ENCODE measurements around the gene PIP4K2A. TPM values are rescaled to one million over a fixed set of nuclear protein-coding genes. Genes with fewer than 3 reads are reported as not detected.

PIP4K2A gene
- total RNA-seq, 1 donor from 2014 or later, result 37.6 TPM

DNA sequence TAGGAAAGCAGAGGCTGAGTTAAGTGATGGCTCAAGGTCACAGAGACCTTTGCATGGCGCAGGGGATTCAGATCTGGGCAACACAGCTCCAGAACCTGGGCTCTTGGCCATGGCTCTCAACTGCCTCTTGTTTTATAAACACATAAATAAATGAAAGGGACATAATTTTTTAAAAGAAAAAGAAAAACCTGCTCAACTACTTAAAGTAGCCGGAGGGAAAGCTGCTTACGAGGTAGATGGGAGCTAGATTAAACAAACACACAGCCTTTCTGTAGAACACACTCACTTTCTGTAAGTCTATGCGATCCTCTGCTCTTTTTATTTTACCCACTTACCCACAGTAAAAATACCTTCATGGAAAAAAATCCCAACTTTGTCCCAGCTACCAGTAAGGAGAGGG lies 81.3 kb downstream of the PIP4K2A start:
- H3K36me3 Mint-ChIP-seq, result peaks cover 3% of the 10 kb centered on the region
- no peaks in the 10 kb centered on the region for H3K27me3 Mint-ChIP-seq (ENCODE audit: low read depth)
- H3K4me3 Mint-ChIP-seq, result peak overlapping the region; percentile 11
- TF ChIP-seq, protein P1, sequence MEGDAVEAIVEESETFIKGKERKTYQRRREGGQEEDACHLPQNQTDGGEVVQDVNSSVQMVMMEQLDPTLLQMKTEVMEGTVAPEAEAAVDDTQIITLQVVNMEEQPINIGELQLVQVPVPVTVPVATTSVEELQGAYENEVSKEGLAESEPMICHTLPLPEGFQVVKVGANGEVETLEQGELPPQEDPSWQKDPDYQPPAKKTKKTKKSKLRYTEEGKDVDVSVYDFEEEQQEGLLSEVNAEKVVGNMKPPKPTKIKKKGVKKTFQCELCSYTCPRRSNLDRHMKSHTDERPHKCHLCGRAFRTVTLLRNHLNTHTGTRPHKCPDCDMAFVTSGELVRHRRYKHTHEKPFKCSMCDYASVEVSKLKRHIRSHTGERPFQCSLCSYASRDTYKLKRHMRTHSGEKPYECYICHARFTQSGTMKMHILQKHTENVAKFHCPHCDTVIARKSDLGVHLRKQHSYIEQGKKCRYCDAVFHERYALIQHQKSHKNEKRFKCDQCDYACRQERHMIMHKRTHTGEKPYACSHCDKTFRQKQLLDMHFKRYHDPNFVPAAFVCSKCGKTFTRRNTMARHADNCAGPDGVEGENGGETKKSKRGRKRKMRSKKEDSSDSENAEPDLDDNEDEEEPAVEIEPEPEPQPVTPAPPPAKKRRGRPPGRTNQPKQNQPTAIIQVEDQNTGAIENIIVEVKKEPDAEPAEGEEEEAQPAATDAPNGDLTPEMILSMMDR (IDR thresholded peaks at IDR 0.05; ENCODE audit: unreplicated experiment), result no peak
- peaks cover 66% of the 10 kb centered on the region for H3K4me1 Mint-ChIP-seq
- H3K27ac Mint-ChIP-seq, result peak overlapping the region; percentile 86
- H3K9me3 Mint-ChIP-seq, result no peaks in the 10 kb centered on the region
- DNase-seq (ENCODE audit: low spot score in 2 of 2, unreplicated experiment in 2 of 2), result no peak

DNA sequence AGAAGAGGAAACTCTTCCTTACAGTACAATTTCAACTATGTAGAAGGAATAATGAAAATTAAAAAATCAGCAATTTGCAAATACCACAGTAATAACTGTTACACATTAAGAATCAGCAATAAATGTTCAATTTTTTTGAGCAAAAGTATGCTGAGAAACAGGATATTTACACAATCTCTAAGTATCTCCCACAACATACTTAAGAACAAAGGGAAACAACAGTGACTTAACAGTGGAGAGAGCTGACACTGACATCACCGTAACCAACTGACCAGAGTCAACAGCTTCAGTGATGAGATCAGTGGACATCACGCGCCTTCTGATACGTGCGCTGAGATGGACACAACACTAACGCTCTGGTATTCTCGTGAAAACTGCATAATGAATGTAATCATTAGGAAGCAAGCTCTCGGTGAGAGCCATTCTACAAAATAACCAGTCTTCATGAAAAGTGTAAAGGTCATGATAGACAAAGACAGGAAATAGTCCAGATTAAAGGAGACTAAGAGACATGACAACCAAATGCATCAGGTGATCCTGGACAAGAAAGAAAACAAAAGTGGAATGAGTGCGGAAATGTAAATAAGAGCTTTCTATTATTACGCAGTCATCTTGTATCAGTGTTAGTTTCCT lies 82.6 kb downstream of the PIP4K2A start:
- DNase-seq (ENCODE audit: low spot score in 2 of 2, unreplicated experiment in 2 of 2), result no peak
- H3K4me3 Mint-ChIP-seq, result no peak overlapping the region
- H3K27ac Mint-ChIP-seq, result peak overlapping the region; percentile 74
- H3K9me3 Mint-ChIP-seq, result no peaks in the 10 kb centered on the region
- H3K4me1 Mint-ChIP-seq, result peaks cover 78% of the 10 kb centered on the region
- no peaks in the 10 kb centered on the region for H3K27me3 Mint-ChIP-seq (ENCODE audit: low read depth)
- TF ChIP-seq, protein P1 (IDR thresholded peaks at IDR 0.05; ENCODE audit: unreplicated experiment), result no peak
- peaks cover 3% of the 10 kb centered on the region for H3K36me3 Mint-ChIP-seq

DNA sequence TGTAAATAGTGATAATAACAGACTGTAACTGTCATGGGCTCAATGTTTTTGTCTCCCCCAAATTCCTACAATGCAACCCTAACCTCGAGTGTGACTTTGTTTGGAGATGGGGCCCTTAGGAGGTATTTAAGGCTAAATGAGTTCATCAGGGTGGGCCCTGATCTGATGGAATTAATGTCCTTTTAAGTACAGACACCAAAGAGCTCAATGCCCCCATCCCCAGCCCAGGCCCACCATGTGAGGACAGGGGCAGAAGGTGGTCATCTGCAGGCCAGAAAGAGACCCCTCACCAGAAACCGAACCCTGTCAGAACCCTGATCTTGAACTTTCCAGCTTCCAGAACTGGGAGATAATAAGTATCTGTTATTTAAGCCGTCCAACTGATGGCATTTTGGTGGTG lies 83.2 kb downstream of the PIP4K2A start:
- TF ChIP-seq, protein P1 (IDR thresholded peaks at IDR 0.05; ENCODE audit: unreplicated experiment), result no peak
- H3K36me3 Mint-ChIP-seq, result peaks cover 1% of the 10 kb centered on the region
- H3K4me1 Mint-ChIP-seq, result peaks cover 82% of the 10 kb centered on the region
- DNase-seq (ENCODE audit: low spot score in 2 of 2, unreplicated experiment in 2 of 2), result no peak
- H3K4me3 Mint-ChIP-seq, result no peak overlapping the region
- H3K27ac Mint-ChIP-seq, result peak overlapping the region; percentile 22
- H3K27me3 Mint-ChIP-seq (ENCODE audit: low read depth), result no peaks in the 10 kb centered on the region
- H3K9me3 Mint-ChIP-seq, result no peaks in the 10 kb centered on the region

DNA sequence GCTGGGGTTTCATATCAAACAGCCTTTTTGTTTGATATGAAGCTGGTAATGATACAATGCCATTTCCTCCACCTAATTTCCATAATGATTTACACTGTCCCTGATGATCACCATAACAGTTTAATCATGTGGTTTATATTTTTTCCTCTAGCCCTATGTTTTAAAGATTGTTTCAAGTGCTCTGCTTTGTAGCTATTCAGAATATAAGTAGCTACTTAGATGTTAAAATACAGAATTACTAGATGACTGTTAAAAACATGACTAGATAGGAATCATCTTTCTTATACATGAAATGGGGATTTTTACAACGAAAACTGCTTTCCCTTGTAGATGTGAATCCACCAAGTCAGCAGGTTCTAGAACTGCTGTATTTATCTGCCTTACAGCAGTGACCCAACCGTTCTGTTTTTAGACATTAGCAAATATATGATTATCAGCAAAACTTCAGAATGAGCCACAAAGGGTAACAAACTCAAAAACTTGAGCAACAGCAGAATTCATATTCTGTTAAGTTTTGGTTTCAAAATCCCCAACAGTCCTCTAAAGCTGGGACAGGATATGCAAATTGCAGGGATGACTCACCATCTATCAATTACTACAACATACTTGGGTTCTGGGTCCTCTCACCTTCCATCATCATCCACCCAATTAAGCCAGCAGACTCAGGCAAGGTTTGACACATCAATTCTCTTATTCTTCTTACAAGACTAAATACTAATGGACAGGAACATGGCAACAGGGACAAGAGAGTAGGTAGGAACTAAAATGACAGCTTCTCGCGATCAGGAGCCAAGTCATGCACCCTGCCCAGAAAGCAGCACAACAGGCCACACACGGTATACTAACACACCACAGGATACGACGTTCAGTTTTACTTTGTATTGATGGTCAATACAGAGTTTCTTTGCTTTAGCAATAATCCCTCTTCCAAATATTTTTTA lies 83.9 kb downstream of the PIP4K2A start:
- H3K36me3 Mint-ChIP-seq, result peaks cover 1% of the 10 kb centered on the region
- peak overlapping the region; percentile 59 for H3K27ac Mint-ChIP-seq
- H3K9me3 Mint-ChIP-seq, result no peaks in the 10 kb centered on the region
- peaks cover 85% of the 10 kb centered on the region for H3K4me1 Mint-ChIP-seq
- TF ChIP-seq, protein P1 (IDR thresholded peaks at IDR 0.05; ENCODE audit: unreplicated experiment), result no peak
- H3K4me3 Mint-ChIP-seq, result no peak overlapping the region
- H3K27me3 Mint-ChIP-seq (ENCODE audit: low read depth), result no peaks in the 10 kb centered on the region
- DNase-seq (ENCODE audit: low spot score in 2 of 2, unreplicated experiment in 2 of 2), result no peak

DNA sequence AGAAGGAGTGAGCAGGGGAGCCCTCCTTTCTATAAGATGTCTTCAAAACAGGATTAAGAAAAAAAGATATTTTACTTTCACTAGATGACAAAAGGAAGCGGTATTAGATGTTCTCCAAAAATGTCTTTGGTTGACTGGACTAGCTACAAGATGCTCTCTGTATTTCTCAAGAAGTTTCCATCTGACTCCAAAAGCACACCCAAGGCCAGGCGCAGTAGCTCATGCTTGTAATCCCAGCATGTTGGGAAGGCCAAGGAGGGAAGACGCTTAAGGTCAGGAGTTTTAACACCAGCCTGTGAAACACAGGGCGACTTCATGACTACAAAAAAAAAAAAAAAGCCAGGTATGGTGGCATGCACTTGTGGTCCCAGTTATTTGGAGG lies 84.5 kb downstream of the PIP4K2A start:
- Mint-ChIP-seq H3K27ac (peak overlapping the region; percentile 33), H3K36me3 (peaks cover 1% of the 10 kb centered on the region), H3K9me3 (no peaks in the 10 kb centered on the region), H3K4me3 (no peak overlapping the region), H3K4me1 (peaks cover 88% of the 10 kb centered on the region), H3K27me3 (ENCODE audit: low read depth) (no peaks in the 10 kb centered on the region)
- TF ChIP-seq, protein P1 (IDR thresholded peaks at IDR 0.05; ENCODE audit: unreplicated experiment), result no peak
- DNase-seq (ENCODE audit: low spot score in 2 of 2, unreplicated experiment in 2 of 2), result no peak
